ENCODE measurements around the gene RAPH1.

RAPH1 gene

GRCh38 chr2:203347375-203347774 lies 187.7 kb downstream of the RAPH1 start:
- DNase-seq = no peak

DNA sequence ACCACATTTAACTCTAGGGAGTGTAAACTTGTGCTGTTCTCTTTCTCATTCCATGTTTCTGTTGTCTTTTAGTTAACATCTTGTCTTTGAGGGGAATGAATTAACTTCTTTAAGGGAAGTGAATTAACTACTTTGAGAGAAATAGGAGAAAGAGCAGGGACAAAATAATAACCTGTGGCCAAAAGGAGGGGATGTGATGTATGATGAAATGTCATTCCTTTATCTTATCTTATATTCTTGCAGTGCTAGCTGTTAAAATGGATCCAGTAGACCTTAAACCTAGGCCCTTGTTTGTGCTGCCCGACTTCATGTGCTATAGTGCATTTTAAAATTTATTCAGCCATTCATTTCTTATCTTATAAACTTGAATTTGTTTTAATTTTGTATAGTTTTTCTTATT lies 188.5 kb downstream of the RAPH1 start:
- DNase-seq = no peak

DNA sequence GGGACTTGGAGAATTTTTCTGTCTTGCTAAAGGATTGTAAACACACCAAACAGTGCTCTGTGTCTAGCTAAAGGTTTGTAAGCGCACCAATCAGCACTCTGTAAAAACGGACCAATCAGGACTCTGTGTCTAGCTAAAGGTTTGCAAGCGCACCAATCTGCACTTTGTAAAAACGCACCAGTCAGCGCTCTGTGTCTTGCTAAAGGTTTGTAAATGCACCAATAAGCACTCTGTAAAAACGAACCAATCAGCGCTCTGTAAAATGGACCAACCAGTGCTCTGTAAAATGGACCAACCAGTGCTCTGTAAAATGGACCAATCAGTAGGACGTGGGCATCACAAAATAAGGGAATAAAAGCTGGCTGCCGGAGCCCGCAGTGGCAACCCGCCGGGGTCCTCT lies 190.4 kb downstream of the RAPH1 start:
- no peak for DNase-seq
